Upper lobe of right lung (tissue), 1 donor: ENCODE measurements around the gene NOVA2. TPM values are rescaled to one million over a fixed set of nuclear protein-coding genes. Genes with fewer than 3 reads are reported as not detected.

ENCODE experiments used
- ATAC-seq: fragments of 200-7000 bp; cut with Tn5 transposase; one replicate; pipeline ENCODE4 v1.9.1; 2020; ENCODE audit warnings: mild to moderate bottlenecking, moderate library complexity
- DNase-seq: peaks from one replicate; pipeline ENCODE4 v3.0.0-alpha.2; 2020
- H3K27ac ChIP-seq: fragments of 200-600 bp; one replicate; pipeline ENCODE4 v1.8.0; 2022
- H3K27me3 ChIP-seq: fragments of 200-600 bp; one replicate; pipeline ENCODE4 v1.8.0; 2022; ENCODE audit warnings: mild to moderate bottlenecking
- H3K36me3 ChIP-seq: fragments of 200-600 bp; one replicate; pipeline ENCODE4 v1.8.0; 2022
- H3K4me1 ChIP-seq: fragments of 200-600 bp; one replicate; pipeline ENCODE4 v1.8.0; 2022
- H3K4me3 ChIP-seq: fragments of 200-600 bp; one replicate; pipeline ENCODE4 v1.8.0; 2022; ENCODE audit warnings: mild to moderate bottlenecking
- H3K9me3 ChIP-seq: fragments of 200-600 bp; one replicate; pipeline ENCODE4 v1.8.0; 2022
- CTCF ChIP-seq: fragments of 200-600 bp; IDR thresholded peaks from one replicate; pipeline ENCODE4 v1.8.0; 2022; ENCODE audit warnings: antibody characterized with exemption
- intact Hi-C: fragments of 100-400 bp; cut with DNase I; formaldehyde crosslinking; loops from one replicate; pipeline ENCODE4 v1.11.0; 2022
- total RNA-seq: library from RNA; stranded (reverse); fragmentation: NEBNext Ultra II Directional; extraction: Animal tissue kit (Norgen Biotek cat#: 25700); gene quantifications from one replicate; pipeline ENCODE4 v1.2.1, GENCODE V29; 2021
- donor health status: DM: no; HTN: yes; CAD: no; lungs with severe emphysema.

NOVA2 gene
- total RNA-seq, 1 donor from 2014 or later: 21.2 TPM

GRCh38 chr19:45890877-45891276, 82.8 kb downstream of the NOVA2 start:
- Histone ChIP-seq H3K27ac (no peak overlapping the region), H3K36me3 (peaks cover 6% of the 10 kb centered on the region), H3K27me3 (no peaks in the 10 kb centered on the region), H3K9me3 (no peaks in the 10 kb centered on the region), H3K4me3 (no peak overlapping the region), H3K4me1 (peaks cover 4% of the 10 kb centered on the region)
- DNase-seq (no peak), ATAC-seq (no peak)
- no peak for TF ChIP-seq CTCF
- intact Hi-C loops: no loop called here

- no peaks in the 10 kb centered on the region for H3K27me3 ChIP-seq
- H3K4me1 ChIP-seq: peaks cover 12% of the 10 kb centered on the region
- no peaks in the 10 kb centered on the region for H3K9me3 ChIP-seq
- no peak overlapping the region for H3K27ac ChIP-seq
- no peak for TF ChIP-seq CTCF
- no peak overlapping the region for H3K4me3 ChIP-seq
- DNase-seq: no peak
- ATAC-seq: no peak
- intact Hi-C loops: no loop called here
- no peaks in the 10 kb centered on the region for H3K36me3 ChIP-seq
Measured at GRCh38 chr19:45889210-45889885, 84.3 kb downstream of the NOVA2 start.

- Histone ChIP-seq H3K9me3 (no peaks in the 10 kb centered on the region), H3K4me1 (peaks cover 32% of the 10 kb centered on the region), H3K36me3 (no peaks in the 10 kb centered on the region), H3K27ac (peak overlapping the region; percentile 92), H3K27me3 (no peaks in the 10 kb centered on the region), H3K4me3 (peak overlapping the region; percentile 72)
- intact Hi-C loops: no loop called here
- ATAC-seq (no peak), DNase-seq (no peak)
- no peak for TF ChIP-seq CTCF
Measured at GRCh38 chr19:45887200-45887710, 86.4 kb downstream of the NOVA2 start.

GRCh38 chr19:45886427-45887199, 87.1 kb downstream of the NOVA2 start:
- H3K9me3 ChIP-seq: no peaks in the 10 kb centered on the region
- DNase-seq (peak; percentile 94), ATAC-seq (peak; percentile 86)
- H3K36me3 ChIP-seq: no peaks in the 10 kb centered on the region
- intact Hi-C loops: no loop called here
- no peak for TF ChIP-seq CTCF
- peaks cover 32% of the 10 kb centered on the region for H3K4me1 ChIP-seq
- H3K4me3 ChIP-seq: peak overlapping the region; percentile 72
- peak overlapping the region; percentile 92 for H3K27ac ChIP-seq
- no peaks in the 10 kb centered on the region for H3K27me3 ChIP-seq

- Histone ChIP-seq H3K9me3 (no peaks in the 10 kb centered on the region), H3K4me3 (peak within 1 kb of the TSS; percentile 72), H3K4me1 (peaks cover 32% of the 10 kb centered on the region), H3K27me3 (no peaks in the 10 kb centered on the region), H3K27ac (peak within 1 kb of the TSS; percentile 92), H3K36me3 (no peaks in the 10 kb centered on the region)
- intact Hi-C loops: no loop called here
- no peak for TF ChIP-seq CTCF
- DNase-seq (peak; percentile 96), ATAC-seq (peak; percentile 81)
Measured at GRCh38 chr19:45885556-45886426, 87.9 kb downstream of the NOVA2 start, which contains the start of gene IRF2BP1. Gene IRF2BP1, minus strand, starts transcription at chr19:45886141. Its CDS starts 367 bp downstream, at chr19:45885774.
